NAMALWA (cell line): ENCODE data around the gene CCR8.

Experiments
- DNase-seq: peaks from one replicate; pipeline ENCODE4 v3.0.0-alpha.2; 2015; ENCODE audit warnings: low spot score

CCR8 gene, protein sequence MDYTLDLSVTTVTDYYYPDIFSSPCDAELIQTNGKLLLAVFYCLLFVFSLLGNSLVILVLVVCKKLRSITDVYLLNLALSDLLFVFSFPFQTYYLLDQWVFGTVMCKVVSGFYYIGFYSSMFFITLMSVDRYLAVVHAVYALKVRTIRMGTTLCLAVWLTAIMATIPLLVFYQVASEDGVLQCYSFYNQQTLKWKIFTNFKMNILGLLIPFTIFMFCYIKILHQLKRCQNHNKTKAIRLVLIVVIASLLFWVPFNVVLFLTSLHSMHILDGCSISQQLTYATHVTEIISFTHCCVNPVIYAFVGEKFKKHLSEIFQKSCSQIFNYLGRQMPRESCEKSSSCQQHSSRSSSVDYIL

DNA sequence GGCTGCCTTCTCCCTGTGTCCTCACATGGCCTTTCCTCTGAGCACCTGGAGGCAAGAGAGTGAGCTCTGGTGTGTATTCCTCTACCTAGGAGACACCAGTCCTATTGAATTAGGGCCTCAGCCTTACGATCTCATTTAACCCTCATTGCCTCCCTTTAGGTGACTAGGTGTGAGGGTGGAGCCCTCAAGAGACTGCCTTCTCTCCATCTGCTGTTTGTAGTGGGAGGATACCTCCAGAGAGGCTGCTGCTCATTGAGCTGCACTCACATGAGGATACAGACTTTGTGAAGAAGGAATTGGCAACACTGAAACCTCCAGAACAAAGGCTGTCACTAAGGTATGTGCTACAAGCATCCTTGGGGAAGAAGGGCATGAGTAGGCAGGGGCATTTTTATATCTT is at the start of gene CCR8:
TSS of gene CCR8 (plus strand) at position 217 of the 400 bp plus-strand sequence. CDS start 2,623 bp downstream, outside the sequence.
- DNase-seq = no peak

DNA sequence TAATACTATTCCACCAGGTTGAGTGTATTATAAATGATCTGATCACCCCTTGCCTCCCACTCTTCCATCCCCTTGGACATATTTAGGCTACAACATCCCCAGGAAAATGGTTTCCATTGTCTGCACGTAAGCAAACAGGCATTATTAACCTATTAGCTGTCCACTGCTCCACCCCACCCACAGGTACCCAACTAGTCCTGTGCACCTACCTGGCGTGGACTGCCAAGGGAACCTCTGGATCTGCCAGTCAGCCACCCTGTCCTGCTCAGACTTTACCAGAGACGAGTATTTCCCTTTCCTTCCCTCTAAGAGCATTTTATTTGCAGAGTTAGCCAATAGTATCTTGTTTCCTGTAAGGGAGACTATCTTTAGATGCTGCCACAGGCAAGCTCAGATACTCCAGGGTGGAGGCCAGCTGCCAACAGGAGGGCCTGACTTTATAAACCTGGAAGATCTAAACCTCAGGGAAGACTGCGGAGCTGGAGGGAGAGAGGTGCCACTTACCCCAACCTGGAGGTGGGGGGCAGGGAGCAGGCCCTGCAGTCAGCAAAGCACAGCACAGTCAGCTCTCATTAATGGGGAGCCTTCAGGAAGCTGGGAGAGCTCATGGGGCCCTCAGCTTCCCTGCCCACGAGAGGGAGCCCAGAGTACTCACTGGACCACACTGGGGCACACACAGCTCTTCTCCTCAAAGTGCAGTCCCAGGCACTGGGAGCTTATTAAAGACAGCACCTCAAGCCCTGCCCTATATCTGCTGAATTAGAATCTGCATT is 49.6 kb upstream of the CCR8 start, which contains the start of gene CX3CR1:
TSS of gene CX3CR1 (minus strand) at position 292 of the 773 bp plus-strand sequence. CDS start 13,527 bp downstream, outside the sequence.
- DNase-seq = no peak

DNA sequence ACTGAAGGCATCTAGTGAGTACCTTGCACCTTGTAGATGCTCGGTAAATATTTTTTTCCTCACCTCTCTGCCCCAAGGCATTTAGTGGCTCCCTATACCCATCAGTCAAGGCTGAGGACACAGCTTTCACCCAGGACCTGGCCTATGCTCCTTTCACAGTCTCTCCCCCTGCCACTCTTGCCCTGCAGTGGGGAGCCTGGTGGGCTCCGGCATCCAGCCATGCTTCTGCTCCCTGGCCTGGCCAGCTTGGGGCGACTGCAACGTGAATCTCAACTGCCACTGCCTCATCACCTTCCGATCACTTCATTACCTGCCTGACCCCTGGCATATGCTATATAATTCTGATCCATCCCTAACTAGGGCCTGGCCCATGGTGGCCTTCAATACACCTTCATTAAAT is 48.9 kb upstream of the CCR8 start:
- no peak for DNase-seq

DNA sequence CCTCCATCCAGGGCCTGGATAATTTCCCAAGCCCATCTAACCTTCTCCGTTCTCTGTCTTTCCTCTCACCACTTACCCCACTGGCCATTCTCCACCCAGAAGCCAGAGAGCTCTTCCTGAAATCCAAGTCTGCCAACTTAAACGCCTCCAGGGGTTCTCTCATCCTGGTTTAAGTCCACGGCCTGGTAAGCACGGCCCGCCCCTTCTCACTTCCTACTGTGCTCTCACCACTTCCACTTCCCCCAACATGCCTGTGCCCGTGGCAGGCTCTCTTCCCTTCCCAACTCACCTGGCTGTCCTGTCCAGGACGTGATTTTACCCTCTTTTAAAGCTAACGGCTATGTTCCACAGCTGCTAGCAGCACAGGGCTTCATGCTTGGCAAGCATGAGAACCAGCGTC is 48.0 kb upstream of the CCR8 start:
- DNase-seq = no peak

DNA sequence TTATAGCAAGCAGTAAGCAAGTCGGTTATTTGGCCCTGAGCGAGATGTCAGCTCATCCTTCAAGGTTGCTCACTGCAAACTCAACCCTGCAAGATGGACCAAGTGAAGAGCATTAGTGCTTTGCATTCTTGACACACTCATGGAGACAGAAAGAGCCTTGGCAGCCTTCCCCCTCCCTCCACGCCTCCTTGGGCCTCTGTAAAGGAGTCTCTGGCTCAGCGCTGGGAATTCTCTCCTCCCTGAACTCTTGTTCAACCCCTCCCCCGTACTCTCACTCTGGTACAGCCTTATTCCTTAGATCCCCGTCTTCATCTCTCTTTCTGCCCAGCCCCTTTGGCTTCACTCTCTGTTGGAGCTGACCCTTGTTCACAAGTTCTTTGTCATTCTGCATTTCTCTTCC is 47.5 kb upstream of the CCR8 start:
- DNase-seq = no peak

DNA sequence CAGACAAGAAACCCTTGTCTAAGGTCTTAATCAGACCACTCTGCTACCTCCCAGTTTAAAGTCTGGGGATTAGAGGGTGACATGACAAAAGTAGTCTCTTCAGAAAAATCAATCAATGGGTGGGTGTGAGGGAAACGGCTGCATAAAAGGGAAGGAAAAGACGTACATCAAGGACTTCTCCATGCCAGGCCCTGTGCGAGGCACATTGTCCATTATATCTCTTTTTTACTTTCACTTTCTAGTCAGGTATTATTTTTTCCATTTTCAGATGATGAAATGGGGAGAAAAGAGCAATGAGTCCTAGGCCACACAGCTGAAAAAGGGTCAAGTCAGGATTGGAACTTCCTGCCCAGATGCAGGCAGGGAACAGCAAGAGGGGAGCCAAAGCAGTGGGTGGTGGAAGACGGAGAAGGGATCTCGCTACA is 45.0 kb upstream of the CCR8 start:
- no peak for DNase-seq

DNA sequence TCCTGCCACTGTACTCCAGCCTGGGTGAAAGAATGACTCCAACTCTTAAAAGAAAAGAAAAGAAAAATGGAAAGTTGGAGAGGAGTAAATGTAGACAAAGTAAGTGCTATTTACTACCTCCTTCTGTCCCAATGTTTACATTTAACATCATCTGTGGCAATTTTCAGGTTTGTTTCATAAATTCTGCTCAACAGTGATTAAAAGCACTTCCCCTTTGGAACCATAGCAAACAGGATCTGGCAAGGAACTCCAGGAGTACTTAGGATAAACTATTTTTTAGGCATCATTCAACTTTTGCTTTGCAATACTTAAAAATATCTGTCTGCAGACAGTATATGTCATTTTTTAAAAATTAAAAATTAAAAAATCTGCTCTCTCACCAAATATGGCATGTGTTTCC is 44.2 kb upstream of the CCR8 start:
- DNase-seq = no peak

DNA sequence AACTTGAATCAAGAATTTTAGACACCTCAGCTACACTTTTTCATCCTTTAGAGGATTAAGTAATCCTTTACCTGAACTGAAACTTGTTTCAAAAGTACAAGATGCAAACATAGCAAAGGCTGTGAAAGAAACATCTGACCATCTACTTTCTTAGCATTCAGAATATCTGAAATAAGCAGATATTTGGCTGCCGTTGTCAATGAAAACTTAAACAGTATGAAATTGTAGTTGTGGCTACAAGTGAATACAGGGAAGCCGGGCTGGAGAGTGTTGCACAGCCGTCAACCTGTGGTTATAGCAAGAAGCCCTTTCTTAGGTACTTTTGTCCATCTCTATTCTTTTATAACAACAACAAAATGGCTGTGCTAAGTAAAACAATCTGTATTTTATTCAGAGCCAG is 42.7 kb upstream of the CCR8 start:
- no peak for DNase-seq

DNA sequence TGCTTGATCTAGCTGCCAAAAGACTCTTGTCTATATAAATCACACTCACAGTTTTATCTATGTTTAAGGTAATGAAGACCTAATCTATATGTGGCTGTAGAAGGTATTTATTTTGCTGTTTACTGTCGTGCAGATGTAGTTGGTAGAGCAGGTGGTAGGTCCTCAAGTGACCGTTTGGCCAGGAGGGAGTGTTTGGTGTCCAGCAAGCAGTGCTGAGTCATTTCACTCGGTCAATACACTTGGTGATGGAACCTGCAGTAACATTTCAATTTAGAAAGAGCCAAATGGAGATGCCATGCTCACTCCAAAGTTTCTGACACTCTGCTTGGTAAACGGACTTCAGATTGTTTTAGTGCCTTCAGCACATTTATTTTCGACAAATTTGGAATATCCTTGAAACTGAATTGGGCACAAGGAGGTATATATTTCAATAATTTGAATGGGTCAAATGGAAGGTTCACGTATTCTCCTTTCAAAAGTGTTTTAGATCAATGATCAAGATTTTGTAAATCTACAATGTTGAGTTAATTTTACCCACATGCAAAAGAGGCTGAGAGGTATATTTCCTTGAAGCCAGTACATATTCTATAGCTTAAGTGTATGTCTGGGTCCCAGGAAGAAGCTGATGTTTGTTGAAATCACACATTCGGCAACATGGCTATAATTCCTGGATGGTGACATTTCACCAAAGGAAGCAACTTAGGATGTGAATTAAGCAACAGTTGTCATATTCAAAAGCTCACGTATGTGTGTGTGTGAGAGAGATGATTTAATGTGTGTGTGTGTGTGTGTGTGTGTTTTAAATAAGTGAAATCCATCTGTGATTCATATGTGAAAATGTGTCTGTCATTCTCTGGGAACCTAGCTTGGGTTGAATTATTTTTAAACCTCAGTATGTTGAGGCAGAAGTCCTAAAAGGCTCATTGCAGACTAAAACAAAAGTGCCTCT is 42.0 kb upstream of the CCR8 start:
- no peak for DNase-seq

DNA sequence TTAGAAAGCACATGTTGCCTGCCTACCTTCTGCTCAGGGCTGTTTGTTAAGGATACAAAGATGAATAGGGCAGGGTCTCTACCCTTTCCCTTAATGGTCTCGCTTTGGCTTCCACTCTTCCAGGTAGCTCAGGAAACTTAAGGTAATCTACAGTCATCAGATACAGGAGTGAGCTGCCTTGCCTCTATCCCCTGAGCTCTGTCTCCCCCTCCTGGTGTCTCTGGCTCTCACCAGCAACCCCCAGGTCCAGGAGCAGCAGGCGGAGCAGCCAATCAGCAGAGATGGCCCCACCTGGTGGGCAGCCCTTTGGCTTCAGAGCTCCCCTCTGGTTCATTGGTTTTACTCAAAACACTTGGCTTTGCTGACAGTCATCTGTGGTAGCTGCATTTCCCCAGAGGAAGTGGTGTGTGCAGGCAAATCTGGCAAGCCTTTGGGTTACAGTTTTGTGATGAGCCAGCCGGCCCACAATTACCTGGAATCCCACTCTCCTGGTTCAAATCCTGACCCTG is 41.2 kb upstream of the CCR8 start:
- peak; percentile 98 for DNase-seq

DNA sequence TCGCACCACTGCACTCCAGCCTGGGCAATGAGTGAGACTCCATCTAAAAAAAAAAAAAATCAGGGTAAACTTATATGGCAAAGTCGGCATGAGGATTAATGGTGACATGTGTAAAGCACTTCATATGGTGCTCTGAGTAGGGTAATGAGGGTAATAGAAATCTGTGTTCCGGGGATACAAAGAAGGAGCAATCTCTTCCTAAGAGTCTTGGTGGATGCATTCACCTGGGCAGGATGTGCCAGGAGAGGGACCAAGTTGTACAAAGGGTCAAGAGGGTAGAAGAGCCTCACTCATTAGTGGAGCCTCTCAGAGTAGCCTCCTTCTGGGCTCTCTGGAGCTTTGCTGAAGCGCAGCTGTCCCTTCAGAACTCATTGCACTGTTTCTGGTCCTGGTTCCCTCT is 40.4 kb upstream of the CCR8 start:
- DNase-seq = no peak

DNA sequence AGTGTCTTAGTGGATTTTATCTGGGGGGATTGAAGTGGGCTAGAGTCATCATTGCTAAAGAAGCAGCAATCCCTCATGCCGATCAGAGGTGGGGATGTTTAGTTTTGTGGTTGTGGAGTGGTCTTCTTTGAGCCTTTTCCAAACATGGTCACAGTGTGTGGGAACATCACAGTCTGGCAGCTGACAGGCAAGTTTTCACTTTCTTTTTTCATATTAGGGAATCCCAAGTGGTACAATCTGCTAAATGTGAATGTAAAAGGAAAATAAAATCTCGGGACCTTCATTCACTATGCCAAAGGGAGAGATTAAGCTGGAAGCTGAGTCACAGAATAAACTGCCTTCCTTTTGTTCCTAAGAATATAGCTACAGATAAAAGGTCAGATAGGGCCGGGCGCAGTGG is 39.3 kb upstream of the CCR8 start:
- DNase-seq = no peak

DNA sequence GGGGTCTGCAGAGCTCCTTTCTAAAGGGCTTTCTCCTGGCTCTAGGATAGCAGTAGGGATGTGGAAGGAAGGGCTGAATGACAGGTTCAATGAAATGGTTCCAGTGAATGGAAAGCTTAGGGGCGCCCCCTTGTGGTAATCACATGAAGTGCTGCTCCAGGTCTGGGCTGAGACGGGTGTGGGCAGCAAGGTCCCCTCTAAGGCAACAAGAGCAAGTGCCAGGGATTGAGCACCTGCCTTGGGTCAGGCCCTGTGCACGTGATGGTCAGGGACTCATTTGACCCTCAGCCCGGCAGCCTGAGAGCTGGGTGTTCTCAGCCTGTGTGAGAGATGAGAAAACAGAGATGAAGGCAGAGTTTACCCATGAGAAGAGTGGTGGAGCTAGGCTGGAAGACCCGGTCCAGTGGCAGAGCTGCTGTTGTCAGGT is 37.6 kb upstream of the CCR8 start:
- peak; percentile 80 for DNase-seq

DNA sequence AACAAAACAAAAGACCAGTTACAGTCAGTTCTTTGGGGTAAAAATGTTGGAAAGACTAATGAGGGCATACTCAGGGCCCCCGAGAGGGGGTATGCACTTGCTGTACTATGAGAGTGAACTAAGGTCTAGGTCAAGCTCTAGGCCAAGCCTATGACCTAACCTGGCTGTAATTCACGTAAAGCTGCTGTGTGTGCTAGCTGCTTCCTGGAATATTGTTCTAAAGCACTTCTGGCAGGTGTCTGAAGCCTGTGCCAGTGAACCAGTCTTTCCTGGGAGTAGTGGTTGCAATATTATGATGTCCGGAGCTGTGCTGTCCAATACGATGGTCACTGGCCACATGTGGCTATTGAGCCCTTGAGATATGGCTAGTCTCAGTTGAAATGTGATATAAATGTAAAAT is 36.5 kb upstream of the CCR8 start:
- DNase-seq = no peak

DNA sequence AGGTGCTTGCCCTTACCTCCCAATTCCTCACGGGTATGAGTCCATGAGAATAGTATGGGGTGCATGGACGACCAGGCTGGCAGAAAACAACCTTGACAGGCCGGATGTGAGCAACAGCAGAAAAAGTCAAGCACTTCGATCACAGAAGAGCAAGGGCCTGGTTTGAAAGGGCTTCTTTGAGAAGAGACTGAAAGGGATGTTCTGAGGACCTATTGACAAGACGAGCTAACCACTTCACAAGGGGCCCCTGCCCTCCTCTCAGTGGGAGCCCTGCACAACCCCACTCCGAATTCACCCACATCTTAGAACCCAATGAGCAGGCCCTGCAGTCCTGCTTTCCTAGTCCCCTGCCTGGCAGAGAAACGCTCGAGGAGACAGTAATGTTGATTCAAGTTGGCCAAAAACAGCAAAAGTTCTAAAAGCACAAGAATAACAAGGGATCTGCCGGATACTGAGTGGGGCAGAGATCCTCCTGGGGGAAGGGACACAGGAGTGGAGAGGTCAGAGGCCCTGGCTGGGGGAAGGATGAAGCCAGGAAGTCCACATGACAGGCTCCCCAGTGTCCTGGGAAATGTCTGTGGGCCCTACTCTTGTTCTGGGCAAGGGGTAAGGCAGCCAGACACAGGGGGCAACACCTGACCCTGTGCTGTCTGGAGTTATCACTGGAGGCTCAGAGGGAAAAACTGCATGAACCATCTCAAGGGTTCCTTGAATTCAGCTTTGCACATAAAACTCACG is 34.9 kb upstream of the CCR8 start:
- no peak for DNase-seq

DNA sequence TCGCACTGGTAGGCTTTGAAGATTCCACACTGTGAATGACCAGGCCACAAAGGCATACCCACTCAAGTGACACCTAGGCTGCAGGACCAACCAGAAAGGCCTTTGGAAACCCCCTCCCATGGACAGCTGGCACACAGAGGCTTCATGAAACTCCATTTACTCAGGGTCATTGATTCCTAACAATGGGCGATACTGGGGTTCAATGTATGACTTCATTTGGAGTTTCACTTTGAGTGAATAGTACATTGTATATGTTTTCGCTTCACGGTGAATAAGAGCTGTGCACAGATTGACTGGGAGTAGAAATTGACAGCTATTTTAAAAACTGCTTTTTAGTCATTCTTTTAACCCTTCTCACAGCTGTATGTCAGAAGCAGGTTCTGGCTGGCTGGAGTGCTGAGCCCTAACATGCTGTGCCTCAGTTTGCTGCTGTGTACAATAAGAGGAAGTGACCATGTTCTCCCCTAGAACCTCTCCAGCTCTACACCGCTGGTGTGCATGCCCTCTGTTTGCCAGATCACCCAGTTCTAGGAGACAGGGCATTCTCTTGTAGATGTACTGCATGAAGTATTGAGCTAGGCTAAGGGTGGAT is 34.2 kb upstream of the CCR8 start:
- no peak for DNase-seq

DNA sequence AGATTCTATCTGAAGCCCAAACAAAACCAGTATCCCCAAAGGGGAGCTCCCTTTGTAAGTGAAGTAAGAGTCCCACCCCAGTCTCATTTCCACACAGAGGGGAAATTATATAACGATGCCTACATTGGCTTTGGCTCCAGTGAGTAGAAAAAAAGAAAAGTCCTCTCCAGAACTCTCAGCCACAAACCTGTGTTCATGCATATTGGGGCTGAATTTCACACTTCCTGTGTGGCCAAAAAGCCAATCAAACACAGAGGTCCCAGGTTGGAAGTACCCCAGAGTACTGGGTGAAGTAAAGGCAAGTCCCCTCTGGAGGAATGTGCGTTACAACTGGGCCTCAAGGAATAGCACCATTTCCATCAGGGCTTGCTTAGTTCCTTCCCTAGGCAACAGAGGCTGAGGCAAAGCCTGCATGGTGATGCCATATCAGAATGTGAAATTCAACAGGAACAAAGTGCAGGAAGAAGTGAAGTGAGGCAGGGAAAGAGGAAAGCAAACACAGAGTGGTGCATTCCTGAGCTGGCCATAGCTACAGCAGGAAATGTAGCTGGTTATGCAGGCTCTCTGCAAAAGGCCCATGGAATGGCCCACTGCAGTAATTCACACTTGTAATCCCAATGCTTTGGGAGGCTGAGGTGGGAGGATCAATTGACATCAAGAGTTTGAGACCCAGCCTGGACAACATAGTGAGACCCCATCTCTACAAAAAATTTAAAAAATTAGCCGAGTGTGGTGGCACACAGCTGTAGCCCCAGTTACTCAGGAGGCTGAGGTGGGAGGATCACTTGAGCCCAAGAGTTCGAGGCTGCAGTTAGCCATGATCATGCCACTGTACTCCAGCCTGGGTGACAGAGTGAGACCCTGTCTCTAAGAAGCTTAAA is 33.1 kb upstream of the CCR8 start:
- DNase-seq = no peak

DNA sequence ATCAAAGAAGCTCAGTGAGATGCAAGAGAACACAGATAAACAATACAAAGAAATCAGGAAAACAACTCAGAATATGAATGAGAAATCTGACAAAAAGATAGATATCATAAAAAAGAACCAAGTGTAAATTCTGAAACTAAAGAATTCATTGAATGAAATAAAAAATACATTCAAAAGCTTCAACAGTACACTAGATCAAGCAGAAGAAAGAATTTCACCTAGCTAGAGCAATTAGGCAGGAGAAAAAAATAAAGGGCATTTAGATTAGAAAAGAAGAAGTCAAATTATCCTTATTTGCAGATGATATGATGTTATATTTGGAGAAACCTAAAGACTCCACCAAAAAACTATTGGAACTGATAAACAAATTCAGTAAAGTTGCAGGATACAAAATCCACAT is 30.2 kb upstream of the CCR8 start:
- DNase-seq = no peak

DNA sequence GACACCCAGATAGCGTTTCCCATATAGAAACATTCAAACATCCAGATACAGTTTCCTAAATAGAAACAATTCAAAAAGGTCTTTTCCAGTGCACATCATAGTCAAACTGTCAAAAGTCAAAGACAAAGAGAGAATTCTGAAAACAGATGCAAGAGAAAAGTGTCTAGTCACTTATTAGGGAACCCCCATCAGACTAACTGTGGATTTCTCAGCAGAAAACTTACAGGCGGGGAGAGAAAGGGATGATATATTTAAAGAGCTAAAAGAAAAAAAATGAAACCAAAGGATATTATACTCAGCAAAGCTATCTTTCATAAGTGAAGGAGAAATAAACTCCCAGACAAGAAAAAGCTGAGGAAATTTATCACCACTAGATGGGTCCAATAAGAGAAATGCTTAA is 27.3 kb upstream of the CCR8 start:
- DNase-seq = no peak

DNA sequence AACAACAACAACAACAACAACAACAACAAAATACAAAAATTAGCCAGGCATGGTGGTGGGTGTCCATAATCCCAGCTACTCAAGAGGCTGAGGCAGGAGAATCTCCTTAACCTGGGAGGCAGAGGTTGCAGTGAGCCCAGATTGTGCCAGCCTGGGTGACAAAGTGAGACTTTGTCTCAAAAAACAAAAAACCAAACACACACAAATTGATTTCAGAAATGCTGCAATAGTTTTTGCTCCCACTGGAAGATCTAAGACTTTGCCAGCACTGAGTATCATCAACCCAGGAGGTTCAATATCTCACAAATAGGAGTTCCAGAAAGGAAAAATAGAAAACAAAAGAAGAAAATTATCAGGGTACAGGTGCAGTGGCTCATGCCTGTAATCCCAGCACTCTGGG is 16.2 kb upstream of the CCR8 start:
- DNase-seq = no peak
